ENCODE results near the gene UNC5B. TPM values are rescaled to one million over a fixed set of nuclear protein-coding genes. Genes with fewer than 3 reads are reported as not detected.
"Not testable (repeated sequence)": the region's sequence is repeated elsewhere in the genome, so short reads cannot be mapped to it uniquely, and the experiment has no call there.

UNC5B gene
- total and polyA plus RNA-seq, 2 donors: 2.2 to 4.2 TPM

DNA sequence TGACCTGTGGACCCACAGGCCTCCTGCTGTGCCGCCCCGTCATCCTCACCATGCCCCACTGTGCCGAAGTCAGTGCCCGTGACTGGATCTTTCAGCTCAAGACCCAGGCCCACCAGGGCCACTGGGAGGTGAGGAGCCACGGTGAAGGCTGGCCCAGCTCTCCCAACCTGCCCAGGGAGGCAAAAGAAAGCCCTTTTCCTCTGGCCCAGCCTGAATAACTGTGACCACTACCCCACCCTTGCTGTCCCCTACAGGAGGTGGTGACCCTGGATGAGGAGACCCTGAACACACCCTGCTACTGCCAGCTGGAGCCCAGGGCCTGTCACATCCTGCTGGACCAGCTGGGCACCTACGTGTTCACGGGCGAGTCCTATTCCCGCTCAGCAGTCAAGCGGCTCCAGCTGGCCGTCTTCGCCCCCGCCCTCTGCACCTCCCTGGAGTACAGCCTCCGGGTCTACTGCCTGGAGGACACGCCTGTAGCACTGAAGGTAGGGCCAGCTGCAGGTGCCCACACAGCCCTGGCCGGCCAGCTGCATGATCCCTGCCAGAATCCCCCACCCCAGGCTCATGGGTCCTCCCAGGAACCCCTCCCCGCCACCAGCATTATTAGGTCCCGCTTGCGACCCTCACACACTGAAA, 81.2 kb downstream of the UNC5B start:
- H3K4me3 ChIP-seq (ENCODE audit: low read length in 2 of 2): no peak overlapping the region
- 94% methylated on average over 19 of the region's 19 CpGs for WGBS
- DNase-seq (ENCODE audit: low read depth in 6 of 9, low spot score in 9 of 9): no peak
- H3K4me1 ChIP-seq (ENCODE audit: control insufficient read depth in 2 of 2, insufficient read depth in 2 of 2, low read length in 2 of 2): no peaks in the 10 kb centered on the region
- no peaks in the 10 kb centered on the region for H3K9me3 ChIP-seq (ENCODE audit: control insufficient read depth in 2 of 2, insufficient read depth in 1 of 2, low read length in 1 of 2)
- H3K27me3 ChIP-seq (ENCODE audit: control insufficient read depth in 2 of 2, insufficient read depth in 1 of 2, low read length in 1 of 2): no peaks in the 10 kb centered on the region
- H3K36me3 ChIP-seq (ENCODE audit: control insufficient read depth in 2 of 2, insufficient read depth in 2 of 2, low read length in 1 of 2): peaks cover 3 to 11% of the 10 kb centered on the region in 2 donors
- H3K27ac ChIP-seq (ENCODE audit: low read depth in 1 of 2, low read length in 1 of 2): peak overlapping the region in 1 of 2 donors; percentile 75

DNA sequence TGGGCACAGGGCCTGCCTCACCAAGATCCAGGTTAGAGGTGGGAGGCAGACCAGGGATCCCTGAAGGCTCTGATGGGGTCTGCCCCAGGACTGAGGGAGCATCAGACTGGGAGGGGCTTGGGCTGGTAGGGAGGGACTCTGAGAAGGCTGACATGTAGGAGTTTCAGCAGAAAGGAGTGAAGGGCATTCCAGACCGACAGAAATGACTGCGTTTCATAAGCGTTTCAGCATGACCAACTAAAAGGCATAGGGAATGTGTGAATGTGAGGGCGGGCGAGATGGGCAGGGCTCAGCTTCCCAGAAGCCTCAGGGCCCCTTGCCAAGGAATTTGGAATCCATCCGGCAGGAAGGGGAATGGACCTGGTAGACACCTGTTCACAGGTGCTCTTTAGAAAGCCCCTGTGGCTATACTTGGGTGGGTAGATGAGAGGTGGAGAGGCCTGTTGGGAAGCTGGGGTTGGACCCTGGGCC, 81.8 kb downstream of the UNC5B start:
- no peak for DNase-seq (ENCODE audit: low read depth in 6 of 9, low spot score in 9 of 9)
- peaks cover 0 to 4% of the 10 kb centered on the region in 2 donors for H3K4me1 ChIP-seq (ENCODE audit: control insufficient read depth in 2 of 2, insufficient read depth in 2 of 2, low read length in 2 of 2)
- peak overlapping the region in 1 of 2 donors; percentile 75 for H3K27ac ChIP-seq (ENCODE audit: low read depth in 1 of 2, low read length in 1 of 2)
- H3K27me3 ChIP-seq (ENCODE audit: control insufficient read depth in 2 of 2, insufficient read depth in 1 of 2, low read length in 1 of 2): no peaks in the 10 kb centered on the region
- peaks cover 5 to 9% of the 10 kb centered on the region in 2 donors for H3K36me3 ChIP-seq (ENCODE audit: control insufficient read depth in 2 of 2, insufficient read depth in 2 of 2, low read length in 1 of 2)
- H3K9me3 ChIP-seq (ENCODE audit: control insufficient read depth in 2 of 2, insufficient read depth in 1 of 2, low read length in 1 of 2): no peaks in the 10 kb centered on the region
- H3K4me3 ChIP-seq (ENCODE audit: low read length in 2 of 2): no peak overlapping the region
- 93% methylated on average over 6 of the region's 6 CpGs for WGBS

DNA sequence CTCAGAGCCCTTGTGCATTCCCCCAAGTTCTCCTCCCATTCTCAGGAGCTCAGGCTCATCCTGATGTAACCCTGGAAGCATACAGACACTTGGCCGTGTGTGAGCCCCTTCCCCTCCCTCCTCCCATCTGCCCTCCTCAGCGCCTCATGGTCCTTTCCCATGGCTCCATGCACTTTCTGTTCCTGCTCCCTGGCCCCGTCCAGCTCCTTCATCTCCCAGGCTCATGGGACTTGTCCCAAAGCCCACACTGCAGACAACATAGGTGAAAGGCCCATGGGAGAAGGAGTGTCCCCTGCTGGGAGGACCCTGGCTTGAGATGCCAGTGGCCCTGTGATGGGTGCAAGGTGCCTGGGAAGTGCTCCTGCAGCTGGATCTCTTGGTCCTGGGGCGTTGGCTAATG, 82.5 kb downstream of the UNC5B start:
- no peak for DNase-seq (ENCODE audit: low read depth in 6 of 9, low spot score in 9 of 9)
- 92% methylated on average over 4 of the region's 4 CpGs for WGBS
- no peak overlapping the region for H3K27ac ChIP-seq (ENCODE audit: low read depth in 1 of 2, low read length in 1 of 2)

DNA sequence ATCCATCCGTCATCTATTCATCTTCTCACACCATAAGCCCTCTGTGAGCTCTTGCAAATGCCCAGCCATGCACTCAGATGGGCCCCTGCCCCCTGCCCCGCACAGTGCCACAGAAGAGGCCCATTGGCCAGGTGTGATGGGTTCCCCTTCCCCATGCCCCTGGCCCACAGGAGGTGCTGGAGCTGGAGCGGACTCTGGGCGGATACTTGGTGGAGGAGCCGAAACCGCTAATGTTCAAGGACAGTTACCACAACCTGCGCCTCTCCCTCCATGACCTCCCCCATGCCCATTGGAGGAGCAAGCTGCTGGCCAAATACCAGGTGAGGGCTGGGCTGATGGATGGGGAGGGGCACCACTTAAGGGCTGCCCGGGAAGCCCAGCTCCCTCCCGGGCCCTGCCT, 83.3 kb downstream of the UNC5B start:
- 96% methylated on average over 9 of the region's 9 CpGs for WGBS
- no peak for DNase-seq (ENCODE audit: low read depth in 6 of 9, low spot score in 9 of 9)
- Histone ChIP-seq H3K27ac (ENCODE audit: low read depth in 1 of 2, low read length in 1 of 2) (no peak overlapping the region), H3K36me3 (ENCODE audit: control insufficient read depth in 2 of 2, insufficient read depth in 2 of 2, low read length in 1 of 2) (peaks cover 5 to 7% of the 10 kb centered on the region in 2 donors), H3K4me1 (ENCODE audit: control insufficient read depth in 2 of 2, insufficient read depth in 2 of 2, low read length in 2 of 2) (peaks cover 0 to 6% of the 10 kb centered on the region in 2 donors), H3K9me3 (ENCODE audit: control insufficient read depth in 2 of 2, insufficient read depth in 1 of 2, low read length in 1 of 2) (no peaks in the 10 kb centered on the region), H3K27me3 (ENCODE audit: control insufficient read depth in 2 of 2, insufficient read depth in 1 of 2, low read length in 1 of 2) (no peaks in the 10 kb centered on the region), H3K4me3 (ENCODE audit: low read length in 2 of 2) (no peak overlapping the region)

More for the DNA sequence above, 82.5 kb downstream of the UNC5B start:
- no peaks in the 10 kb centered on the region for H3K9me3 ChIP-seq (ENCODE audit: control insufficient read depth in 2 of 2, insufficient read depth in 1 of 2, low read length in 1 of 2)
- H3K27me3 ChIP-seq (ENCODE audit: control insufficient read depth in 2 of 2, insufficient read depth in 1 of 2, low read length in 1 of 2): no peaks in the 10 kb centered on the region
- H3K4me3 ChIP-seq (ENCODE audit: low read length in 2 of 2): no peak overlapping the region
- H3K36me3 ChIP-seq (ENCODE audit: control insufficient read depth in 2 of 2, insufficient read depth in 2 of 2, low read length in 1 of 2): peaks cover 5 to 7% of the 10 kb centered on the region in 2 donors
- H3K4me1 ChIP-seq (ENCODE audit: control insufficient read depth in 2 of 2, insufficient read depth in 2 of 2, low read length in 2 of 2): peaks cover 0 to 6% of the 10 kb centered on the region in 2 donors

DNA sequence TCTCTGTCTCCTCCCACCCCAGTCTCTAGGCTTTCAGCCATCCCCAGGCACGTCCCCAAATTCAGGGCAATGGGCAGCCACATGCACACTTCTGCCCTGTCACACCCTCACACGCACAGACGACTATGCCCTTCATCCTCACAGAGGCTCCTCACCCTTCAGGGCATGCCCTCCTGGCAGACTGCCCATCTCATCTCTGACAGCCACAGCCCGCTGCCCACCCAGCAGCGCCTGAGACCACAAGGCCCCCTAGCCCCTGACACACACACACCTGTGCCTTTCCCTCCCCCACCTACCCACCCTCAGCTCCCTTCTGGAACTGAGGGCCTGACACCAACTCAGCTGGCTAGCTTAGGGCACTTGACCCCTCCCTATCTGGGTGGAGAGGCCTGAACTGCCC, 83.7 kb downstream of the UNC5B start:
- 53% methylated on average over 5 of the region's 5 CpGs for WGBS
- Histone ChIP-seq H3K4me3 (ENCODE audit: low read length in 2 of 2) (no peak overlapping the region), H3K4me1 (ENCODE audit: control insufficient read depth in 2 of 2, insufficient read depth in 2 of 2, low read length in 2 of 2) (peaks cover 0 to 6% of the 10 kb centered on the region in 2 donors), H3K27me3 (ENCODE audit: control insufficient read depth in 2 of 2, insufficient read depth in 1 of 2, low read length in 1 of 2) (no peaks in the 10 kb centered on the region), H3K9me3 (ENCODE audit: control insufficient read depth in 2 of 2, insufficient read depth in 1 of 2, low read length in 1 of 2) (no peaks in the 10 kb centered on the region), H3K27ac (ENCODE audit: low read depth in 1 of 2, low read length in 1 of 2) (no peak overlapping the region), H3K36me3 (ENCODE audit: control insufficient read depth in 2 of 2, insufficient read depth in 2 of 2, low read length in 1 of 2) (peaks cover 5 to 7% of the 10 kb centered on the region in 2 donors)
- no peak for DNase-seq (ENCODE audit: low read depth in 6 of 9, low spot score in 9 of 9)

DNA sequence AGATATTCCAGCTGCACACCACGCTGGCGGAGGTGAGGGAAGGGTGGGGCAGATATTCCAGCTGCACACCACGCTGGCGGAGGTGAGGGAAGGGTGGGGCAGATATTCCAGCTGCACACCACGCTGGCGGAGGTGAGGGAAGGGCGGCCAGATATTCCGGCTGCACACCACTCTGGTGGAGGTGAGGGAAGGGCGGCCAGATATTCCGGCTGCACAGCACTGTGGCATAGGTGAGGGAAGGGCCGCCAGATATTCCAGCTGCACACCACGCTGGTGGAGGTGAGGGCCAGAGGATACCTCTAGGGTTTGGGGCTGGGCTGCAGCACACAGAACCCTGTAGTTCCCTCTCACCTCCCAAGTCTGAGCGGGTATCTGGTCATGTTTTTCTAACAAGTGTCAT, 84.4 kb downstream of the UNC5B start:
- H3K4me3 ChIP-seq (ENCODE audit: low read length in 2 of 2); H3K27me3 ChIP-seq (ENCODE audit: control insufficient read depth in 2 of 2, insufficient read depth in 1 of 2, low read length in 1 of 2); H3K4me1 ChIP-seq (ENCODE audit: control insufficient read depth in 2 of 2, insufficient read depth in 2 of 2, low read length in 2 of 2); H3K9me3 ChIP-seq (ENCODE audit: control insufficient read depth in 2 of 2, insufficient read depth in 1 of 2, low read length in 1 of 2); DNase-seq (ENCODE audit: low read depth in 6 of 9, low spot score in 9 of 9); H3K27ac ChIP-seq (ENCODE audit: low read depth in 1 of 2, low read length in 1 of 2); H3K36me3 ChIP-seq (ENCODE audit: control insufficient read depth in 2 of 2, insufficient read depth in 2 of 2, low read length in 1 of 2): not testable (repeated sequence)
- WGBS: 85% methylated on average over 12 of the region's 13 CpGs

DNA sequence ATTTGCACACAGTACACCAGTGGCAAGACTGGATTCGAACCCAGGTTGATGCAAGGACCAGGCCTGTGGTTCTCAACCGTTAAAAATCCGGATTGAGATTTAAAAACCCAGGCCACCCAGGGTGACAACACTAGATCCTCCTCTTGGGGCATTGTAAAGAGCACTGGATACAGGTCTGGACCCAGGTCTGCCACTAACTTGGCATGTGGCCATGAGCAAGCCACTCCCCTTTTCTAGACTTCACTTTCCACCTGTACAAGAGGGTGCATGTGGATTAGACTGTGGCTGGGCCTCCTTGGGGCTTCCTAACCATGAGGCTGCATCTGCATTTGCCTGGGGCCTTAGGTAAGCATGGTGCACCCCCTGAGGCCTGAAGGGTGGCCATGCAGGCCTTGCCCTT, 85.0 kb downstream of the UNC5B start:
- H3K36me3 ChIP-seq (ENCODE audit: control insufficient read depth in 2 of 2, insufficient read depth in 2 of 2, low read length in 1 of 2): peaks cover 5 to 7% of the 10 kb centered on the region in 2 donors
- 95% methylated on average over 3 of the region's 3 CpGs for WGBS

DNA sequence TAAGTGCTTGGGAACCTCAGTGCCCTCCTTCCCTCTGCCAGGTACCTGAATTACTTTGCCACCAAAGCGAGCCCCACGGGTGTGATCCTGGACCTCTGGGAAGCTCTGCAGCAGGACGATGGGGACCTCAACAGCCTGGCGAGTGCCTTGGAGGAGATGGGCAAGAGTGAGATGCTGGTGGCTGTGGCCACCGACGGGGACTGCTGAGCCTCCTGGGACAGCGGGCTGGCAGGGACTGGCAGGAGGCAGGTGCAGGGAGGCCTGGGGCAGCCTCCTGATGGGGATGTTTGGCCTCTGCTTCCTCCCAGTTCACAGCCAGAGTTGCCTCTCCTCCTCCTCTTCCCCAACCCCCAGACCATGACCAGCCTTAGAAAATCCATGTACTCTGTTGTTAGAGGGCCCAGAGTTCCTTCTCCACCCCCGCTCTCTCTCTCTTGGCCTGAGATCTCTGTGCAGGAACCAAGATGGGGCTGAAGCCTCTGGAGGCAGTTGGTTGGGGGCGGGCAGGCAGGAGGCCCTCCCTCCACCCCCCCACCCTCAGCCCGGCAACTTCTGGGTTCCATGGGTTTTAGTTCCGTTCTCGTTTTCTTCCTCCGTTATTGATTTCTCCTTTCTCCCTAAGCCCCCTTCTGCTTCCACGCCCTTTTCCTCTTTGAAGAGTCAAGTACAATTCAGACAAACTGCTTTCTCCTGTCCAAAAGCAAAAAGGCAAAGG, 86.9 kb downstream of the UNC5B start:
- no peak overlapping the region for H3K27ac ChIP-seq (ENCODE audit: low read depth in 1 of 2, low read length in 1 of 2)
- H3K27me3 ChIP-seq (ENCODE audit: control insufficient read depth in 2 of 2, insufficient read depth in 1 of 2, low read length in 1 of 2): no peaks in the 10 kb centered on the region
- no peaks in the 10 kb centered on the region for H3K9me3 ChIP-seq (ENCODE audit: control insufficient read depth in 2 of 2, insufficient read depth in 1 of 2, low read length in 1 of 2)
- H3K4me1 ChIP-seq (ENCODE audit: control insufficient read depth in 2 of 2, insufficient read depth in 2 of 2, low read length in 2 of 2): peaks cover 0 to 9% of the 10 kb centered on the region in 2 donors
- 58% methylated on average over 14 of the region's 14 CpGs for WGBS
- H3K4me3 ChIP-seq (ENCODE audit: low read length in 2 of 2): no peak overlapping the region
- peak in 2 of 9 donors; percentile 14 to 28 for DNase-seq (ENCODE audit: low read depth in 6 of 9, low spot score in 9 of 9)
- peaks cover 3 to 5% of the 10 kb centered on the region in 2 donors for H3K36me3 ChIP-seq (ENCODE audit: control insufficient read depth in 2 of 2, insufficient read depth in 2 of 2, low read length in 1 of 2)

More for the DNA sequence above, 85.0 kb downstream of the UNC5B start:
- DNase-seq (ENCODE audit: low read depth in 6 of 9, low spot score in 9 of 9): no peak
- no peak overlapping the region for H3K27ac ChIP-seq (ENCODE audit: low read depth in 1 of 2, low read length in 1 of 2)
- H3K27me3 ChIP-seq (ENCODE audit: control insufficient read depth in 2 of 2, insufficient read depth in 1 of 2, low read length in 1 of 2): no peaks in the 10 kb centered on the region
- H3K4me1 ChIP-seq (ENCODE audit: control insufficient read depth in 2 of 2, insufficient read depth in 2 of 2, low read length in 2 of 2): peaks cover 0 to 6% of the 10 kb centered on the region in 2 donors
- no peaks in the 10 kb centered on the region for H3K9me3 ChIP-seq (ENCODE audit: control insufficient read depth in 2 of 2, insufficient read depth in 1 of 2, low read length in 1 of 2)
- H3K4me3 ChIP-seq (ENCODE audit: low read length in 2 of 2): no peak overlapping the region
